GM12878 (cell line): ENCODE results near the gene TOM1L2. TPM values are rescaled to one million over a fixed set of nuclear protein-coding genes. Genes with fewer than 3 reads are reported as not detected.

ENCODE experiments used
- ATAC-seq: fragments of 200-7000 bp; cut with Tn5 transposase; 3 replicates; pipeline ENCODE4 v1.9.1; 2020; ENCODE audit warnings: mild to moderate bottlenecking, moderate library complexity
- BruUV-seq: library from RNA; stranded (reverse); fragments of 400-500 nt; replicated peaks from 2 replicates; lab custom pipeline; 2021; lab: Mats Ljungman, UMichigan
- CTCF ChIA-PET: fragments of 300-600 bp; sonication (Branson Sonifier 250); formaldehyde crosslinking; extraction: SDS; loops from one replicate; lab custom pipeline; 2021; ENCODE audit warnings: inconsistent platforms; lab: Yijun Ruan, JAX
- POLR2A ChIA-PET: fragments of 350-600 bp; formaldehyde crosslinking; extraction: SDS; loops from one replicate; lab custom pipeline; 2021; ENCODE audit warnings: inconsistent platforms; lab: Charles Lee
- RAD21 ChIA-PET: fragments of 300-600 bp; sonication (Branson Sonifier 250); formaldehyde crosslinking; loops from one replicate; lab custom pipeline; 2023; ENCODE audit warnings: antibody characterized with exemption; ENCODE audit not compliant: unreplicated experiment; lab: Charles Lee
- SMC1A ChIA-PET: fragments of 300-600 bp; sonication (Branson Sonifier 250); formaldehyde crosslinking; loops from one replicate; lab custom pipeline; 2023; ENCODE audit not compliant: unreplicated experiment, uncharacterized antibody; lab: Charles Lee
- DNase-seq: peaks from one replicate; pipeline ENCODE4 v3.0.0-alpha.2; 2011; ENCODE audit warnings: low read depth, low spot score
- FAIRE-seq: peaks from 3 replicates; lab custom pipeline; 2011; peaks lifted over from hg19 to GRCh38; lab: Jason Lieb, UNC
- H2AFZ ChIP-seq: 2 replicates; pipeline ENCODE4 v1.6.0; 2011; ENCODE audit warnings: low read depth, low read length, control low read depth; ENCODE audit not compliant: control insufficient read depth
- H3K27ac ChIP-seq: 2 replicates; pipeline ENCODE4 v1.5.1; 2011; ENCODE audit warnings: control low read depth; ENCODE audit not compliant: control insufficient read depth, insufficient read depth
- H3K27me3 ChIP-seq, 2 experiments: replicated peaks in 1 of 2; 2 replicates each; pipeline versions ENCODE4 v1.6.0 to v1.6.1; 2011; ENCODE audit warnings: low read length in 1 of 2; ENCODE audit not compliant: control insufficient read depth in 2 of 2, insufficient read depth in 2 of 2
- H3K36me3 ChIP-seq, 2 experiments: 2 replicates each; pipeline ENCODE4 v1.5.1; 2011; ENCODE audit warnings: low read length in 1 of 2; ENCODE audit not compliant: control insufficient read depth in 2 of 2, insufficient read depth in 2 of 2
- H3K4me1 ChIP-seq: 2 replicates; pipeline ENCODE4 v1.6.1; 2011; ENCODE audit warnings: mild to moderate bottlenecking, low read length, moderate library complexity, mixed read lengths; ENCODE audit not compliant: control insufficient read depth, insufficient read depth
- H3K4me2 ChIP-seq: 2 replicates; pipeline ENCODE4 v1.6.0; 2011; ENCODE audit warnings: control low read depth; ENCODE audit not compliant: control insufficient read depth, insufficient read depth
- H3K4me3 ChIP-seq: fragments of 200-600 bp; sonication (generic); 2 replicates; pipeline ENCODE4 v1.5.1; 2016
- H3K79me2 ChIP-seq: 2 replicates; pipeline ENCODE4 v1.6.0; 2011; ENCODE audit warnings: low read length; ENCODE audit not compliant: control insufficient read depth, insufficient read depth
- H3K9ac ChIP-seq: 2 replicates; pipeline ENCODE4 v1.8.0; 2011; ENCODE audit warnings: low read length, control low read depth, mixed read lengths; ENCODE audit not compliant: control insufficient read depth, insufficient read depth
- H3K9me3 ChIP-seq: replicated peaks from 3 replicates; pipeline ENCODE4 v1.5.1; 2011; ENCODE audit warnings: mild to moderate bottlenecking, low read length; ENCODE audit not compliant: control insufficient read depth, insufficient read depth
- H4K20me1 ChIP-seq: 2 replicates; pipeline ENCODE4 v1.6.0; 2011; ENCODE audit not compliant: control insufficient read depth, insufficient read depth
- DPF2 ChIP-seq: fragments of 450-650 bp; IDR thresholded peaks from 2 replicates; pipeline ENCODE4 v1.6.1; 2017; ENCODE audit warnings: mild to moderate bottlenecking
- EGR1 ChIP-seq, 2 experiments: IDR thresholded peaks; 1 replicate in 1 of 2; 2 replicates in 1 of 2; pipeline ENCODE4 v1.6.1; 2011 to 2012; ENCODE audit warnings: low read depth in 2 of 2, low read length in 2 of 2, borderline replicate concordance in 1 of 2, mild to moderate bottlenecking in 1 of 2, moderate library complexity in 1 of 2
- FOS ChIP-seq: IDR thresholded peaks from 3 replicates; pipeline ENCODE4 v1.6.1; 2011; ENCODE audit warnings: borderline replicate concordance; ENCODE audit not compliant: insufficient read length; ENCODE audit errors: extremely low read depth
- HDAC2 ChIP-seq: fragments of 200-600 bp; sonication (generic); IDR thresholded peaks from 2 replicates; pipeline ENCODE4 v1.6.1; 2017
- NBN ChIP-seq: fragments of 450-650 bp; IDR thresholded peaks from 2 replicates; pipeline ENCODE4 v1.6.1; 2016
- NFXL1 ChIP-seq: fragments of 450-650 bp; IDR thresholded peaks from 2 replicates; pipeline ENCODE4 v1.6.1; 2017; ENCODE audit warnings: antibody characterized with exemption, mild to moderate bottlenecking, borderline replicate concordance
- RELA ChIP-seq: fragments of 450-650 bp; IDR thresholded peaks from 2 replicates; pipeline ENCODE4 v1.8.0; 2014; ENCODE audit warnings: borderline replicate concordance; ENCODE audit not compliant: partially characterized antibody
- SIX5 ChIP-seq: IDR thresholded peaks from 2 replicates; pipeline ENCODE4 v1.6.1; 2011; ENCODE audit warnings: mild to moderate bottlenecking, low read depth, low read length, moderate library complexity; ENCODE audit not compliant: severe bottlenecking
- SUZ12 ChIP-seq: fragments of 200-600 bp; sonication (generic); IDR thresholded peaks from one replicate; pipeline ENCODE4 v1.6.1; 2018; ENCODE audit warnings: antibody characterized with exemption, mild to moderate bottlenecking; ENCODE audit not compliant: unreplicated experiment
- ZNF622 ChIP-seq: fragments of 450-650 bp; IDR thresholded peaks from 2 replicates; pipeline ENCODE4 v1.6.1; 2017; ENCODE audit warnings: mild to moderate bottlenecking, inconsistent platforms
- WGBS: methylation state at CpG from one replicate; pipeline ENCODE4 v1.1.6; 2016; ENCODE audit warnings: low lambda C conversion rate; ENCODE audit not compliant: insufficient replicate concordance, insufficient coverage; ENCODE audit errors: missing lambda C conversion rate; 5-methylcytosine and 5-hydroxymethylcytosine counted together
- in situ Hi-C: fragments of 300-500 bp; cut with MboI; formaldehyde crosslinking; loops from 9 replicates; pipeline ENCODE4 v1.14.3; 2018; ENCODE audit warnings: mixed read lengths
- intact Hi-C: fragments of 100-400 bp; cut with micrococcal nuclease; formaldehyde crosslinking; loops from one replicate; pipeline ENCODE4 v1.14.2; 2022; ENCODE audit not compliant: unreplicated experiment
- polyA plus RNA-seq, 11 experiments: library from polyadenylated mRNA; depleted of rRNA in 4 of 11; unstranded in 6 of 11; stranded (reverse) in 5 of 11; fragments of >200 nt; fragmentation: Nextera tagmentation in 4 of 11; fragmentation: Illumina TruSeq in 1 of 11; extraction: Ambion mirVana in 4 of 11; extraction: Trizol in 1 of 11; gene quantifications; 1 replicate in 1 of 11; 2 replicates in 10 of 11; pipeline versions ENCODE4 v1.2.1 to v1.2.3, GENCODE V29; 2011 to 2016; ENCODE audit warnings: inconsistent platforms in 2 of 11, missing spikeins in 2 of 11, low read depth in 1 of 11
- total RNA-seq, 4 experiments: library from RNA; depleted of rRNA in 3 of 4; stranded (reverse); fragments of >200 nt in 3 of 4; fragmentation: Illumina TruSeq in 1 of 4; extraction: Trizol in 1 of 4; gene quantifications; 2 replicates each; pipeline versions ENCODE4 v1.2.1 to v1.2.3, GENCODE V29; 2013 to 2021

TOM1L2 gene
- total and polyA plus RNA-seq, 10 of the 15 experiments (the other 5 are each of a cell fraction or from before 2014, with no cell fraction given), result 0.19 to 19.2 (median 8.1) TPM

DNA sequence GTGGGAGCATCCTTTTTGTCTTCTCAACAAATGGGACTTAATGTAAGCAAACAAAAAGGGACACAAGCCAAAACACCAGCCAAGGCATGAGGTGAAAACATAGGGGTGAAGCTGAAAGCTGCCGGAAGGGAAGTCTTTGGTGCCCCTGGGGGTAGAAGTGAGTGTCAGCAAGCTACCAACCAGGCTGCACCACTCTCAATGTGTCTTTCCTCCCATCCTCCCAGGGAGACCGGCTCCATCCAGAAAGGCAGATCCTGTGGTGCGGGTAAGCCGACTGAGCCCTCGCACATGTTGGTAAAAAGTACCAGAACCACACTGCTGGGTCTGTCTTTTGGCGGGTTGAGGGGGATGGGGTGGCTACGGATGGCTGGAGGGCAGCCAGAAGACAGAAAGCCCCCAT is 83.4 kb downstream of the TOM1L2 start:
- Histone ChIP-seq H3K9ac (no peak overlapping the region), H3K4me3 (no peak overlapping the region), H3K27me3 (no peaks in the 10 kb centered on the region), H2AFZ (no peak overlapping the region), H3K27ac (no peak overlapping the region), H3K9me3 (no peaks in the 10 kb centered on the region), H3K79me2 (no peaks in the 10 kb centered on the region), H3K4me1 (peaks cover 19% of the 10 kb centered on the region), H3K4me2 (no peak overlapping the region), H4K20me1 (no peaks in the 10 kb centered on the region), H3K36me3 (peaks cover 0 to 2% of the 10 kb centered on the region in 2 experiments; a peak in 2 of 4 replicates)
- SMC1A ChIA-PET, result interaction anchor here (0.9 to 2.6 kb wide), 7 partner anchors 8 to 145 kb away, joined by 3 to 10 read pairs (median 4); partner anchors contain the start of genes DRC3 and TOM1L2
- ATAC-seq (peak; percentile 44; the same call in 2 of the 3 replicates), DNase-seq (no peak), FAIRE-seq (no peak)
- RAD21 ChIA-PET, result interaction anchor here (1.3 to 2.2 kb wide), 4 partner anchors 9 to 147 kb away, joined by 4 to 8 read pairs (median 6); no protein-coding TSS in a partner anchor
- 75% methylated on average over 7 of the region's 7 CpGs for WGBS
- TF ChIP-seq NBN (no peak), SUZ12 (no peak), NFXL1 (no peak), SIX5 (no peak), DPF2 (no peak), EGR1 (IDR thresholded peaks at IDR 0.05; ENCODE audit: borderline replicate concordance in 1 of 2, low read depth in 2 of 2, low read length in 2 of 2) (no peak), FOS (no peak), RELA (no peak), HDAC2 (no peak), ZNF622 (no peak)
- in situ Hi-C loops, result no loop called here
- intact Hi-C loops, result no loop called here
- CTCF ChIA-PET, result interaction anchor here (0.9 to 10.0 kb wide), 6 partner anchors 9 to 145 kb away, joined by 3 to 95 read pairs (median 4); no protein-coding TSS in a partner anchor
- POLR2A ChIA-PET, result interaction anchor here (1.4 kb wide), 1 partner anchor 30 kb away, joined by 5 read pairs; no protein-coding TSS in a partner anchor
- no TSS peak for BruUV-seq
